GM21367 (cell line): ENCODE measurements around the gene ALX3.

ENCODE experiments used
- ATAC-seq: cut with Tn5 transposase; IDR thresholded peaks from one replicate; pipeline ENCODE4 v1.9.1; 2021; ENCODE audit not compliant: unreplicated experiment

Gene ALX3

DNA sequence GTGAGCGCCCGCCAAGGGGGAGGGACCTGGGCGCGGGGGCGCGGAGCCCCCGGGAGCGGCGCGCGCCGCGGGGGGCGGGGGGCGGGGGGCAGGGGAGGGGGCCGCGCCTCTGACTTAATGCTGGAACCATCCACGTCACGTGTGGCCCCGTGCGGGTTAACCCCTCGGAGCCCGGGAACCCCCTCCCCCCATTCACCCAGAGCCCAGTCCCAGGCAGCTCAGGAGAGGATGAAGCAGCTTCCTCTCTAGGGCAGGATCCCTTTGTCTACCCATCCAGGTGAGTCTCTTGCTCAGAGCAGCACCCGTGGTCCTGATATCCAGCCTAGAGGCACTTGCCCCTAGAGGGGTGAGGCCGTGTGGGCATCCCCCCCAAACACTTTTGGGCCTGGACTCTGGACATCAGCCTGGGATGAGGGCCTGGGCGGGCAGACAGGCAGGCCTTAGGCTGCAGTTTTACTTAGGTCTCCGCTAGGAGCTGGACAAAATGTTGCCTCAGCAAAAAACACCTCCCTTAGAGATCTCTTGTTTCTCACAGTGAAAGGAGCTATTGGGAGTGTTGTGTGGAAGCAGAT, at the start of gene ALX3:
ALX3 (minus strand) TSS at position 2 of the 572 bp plus-strand sequence. CDS start 60 bp downstream, outside the sequence.
- ATAC-seq, result no peak

DNA sequence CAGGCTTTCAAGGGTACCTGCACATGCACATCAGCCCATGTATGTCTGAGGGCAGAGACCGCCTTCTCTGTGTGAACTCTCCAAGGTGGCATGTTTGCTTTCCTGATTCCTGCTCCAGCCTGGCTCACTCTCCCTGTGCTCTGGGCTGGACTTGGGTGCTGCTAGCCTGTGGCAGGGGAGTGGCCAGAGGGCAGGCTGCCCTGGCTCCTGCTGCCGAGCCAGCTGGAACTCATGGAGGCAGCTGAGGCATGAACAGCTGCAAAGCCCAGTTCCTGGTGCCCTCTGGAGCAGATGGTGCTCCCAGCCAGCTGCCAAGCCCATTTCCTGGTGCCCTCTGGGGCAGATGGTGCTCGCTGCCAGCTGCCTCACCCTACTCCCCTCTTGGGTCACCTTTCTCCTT, 49.4 kb upstream of the ALX3 start:
- ATAC-seq, result no peak

DNA sequence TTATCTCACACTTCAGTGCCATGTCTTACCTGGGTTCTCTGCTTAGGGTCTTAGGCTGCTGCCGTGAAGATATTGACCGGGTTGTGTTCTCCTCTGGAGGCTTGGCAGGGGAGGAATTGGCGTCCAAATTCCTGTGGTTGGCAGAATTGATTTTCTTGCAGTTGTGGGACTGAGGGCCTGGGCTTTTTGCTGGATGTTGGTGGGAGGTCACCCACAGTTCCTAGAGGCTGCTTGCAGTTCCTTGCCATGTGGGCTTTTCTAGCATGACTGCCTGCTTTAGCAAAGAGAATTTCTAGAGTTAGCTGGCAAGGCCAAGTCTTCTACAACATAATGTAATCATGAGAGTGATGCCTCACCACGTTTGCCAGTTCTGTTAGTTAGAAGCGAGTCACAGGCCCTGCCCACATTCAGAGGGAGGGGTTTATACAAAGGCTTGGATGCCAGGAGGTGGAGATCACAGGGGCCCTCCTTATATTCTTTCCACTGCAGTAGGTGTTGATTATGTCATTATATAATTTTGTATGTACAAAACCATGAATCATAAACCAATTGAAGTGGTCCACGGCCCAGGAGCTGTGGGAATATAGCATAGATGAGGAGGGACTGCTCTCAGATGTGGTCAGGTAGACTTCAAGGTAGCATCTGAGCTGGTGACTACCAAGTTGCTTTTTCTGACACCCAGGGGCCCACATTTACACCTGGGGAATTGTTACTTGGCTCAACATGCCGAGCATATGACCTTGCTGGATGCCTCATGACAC, 48.3 kb upstream of the ALX3 start:
- ATAC-seq, result no peak

DNA sequence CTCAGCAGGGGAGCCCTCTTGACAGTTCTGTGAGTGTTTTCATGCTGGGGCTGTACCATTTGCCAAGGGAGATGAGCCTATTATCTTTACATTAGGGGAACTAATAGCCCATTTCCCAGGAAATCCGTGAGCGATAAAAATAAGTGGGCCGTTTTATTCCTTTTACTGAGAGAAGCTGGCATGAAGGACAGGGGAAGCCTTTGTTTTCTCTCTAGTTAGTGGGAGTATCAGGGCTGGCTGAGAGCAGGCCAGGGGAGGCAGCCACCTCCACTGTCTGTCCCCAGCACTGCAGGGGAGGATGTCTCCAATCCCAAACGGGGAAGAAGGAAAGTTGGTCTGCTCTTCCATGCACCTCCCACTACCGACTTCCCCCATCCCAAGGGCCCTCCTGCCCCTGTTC, 44.3 kb upstream of the ALX3 start:
- no peak for ATAC-seq

DNA sequence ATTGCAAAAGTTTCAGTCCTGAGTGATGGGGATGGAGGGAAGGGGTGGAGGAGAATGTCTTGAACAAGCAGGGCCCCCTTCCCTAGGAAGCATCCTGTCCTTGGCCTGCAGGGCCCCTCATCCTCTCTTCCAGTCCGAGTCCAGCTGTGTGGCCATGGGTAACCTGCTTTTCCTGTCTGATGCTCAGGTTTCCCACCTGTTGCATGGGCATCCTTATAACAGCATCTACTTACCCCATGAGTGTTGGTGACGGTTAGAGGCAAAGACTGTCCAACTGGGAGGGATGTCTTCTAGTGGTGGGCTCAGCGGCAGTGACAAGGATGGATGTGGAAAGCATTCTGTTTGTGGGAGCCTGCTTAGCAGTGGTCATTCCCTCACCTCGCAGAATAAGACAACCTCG, 43.7 kb upstream of the ALX3 start:
- no peak for ATAC-seq

DNA sequence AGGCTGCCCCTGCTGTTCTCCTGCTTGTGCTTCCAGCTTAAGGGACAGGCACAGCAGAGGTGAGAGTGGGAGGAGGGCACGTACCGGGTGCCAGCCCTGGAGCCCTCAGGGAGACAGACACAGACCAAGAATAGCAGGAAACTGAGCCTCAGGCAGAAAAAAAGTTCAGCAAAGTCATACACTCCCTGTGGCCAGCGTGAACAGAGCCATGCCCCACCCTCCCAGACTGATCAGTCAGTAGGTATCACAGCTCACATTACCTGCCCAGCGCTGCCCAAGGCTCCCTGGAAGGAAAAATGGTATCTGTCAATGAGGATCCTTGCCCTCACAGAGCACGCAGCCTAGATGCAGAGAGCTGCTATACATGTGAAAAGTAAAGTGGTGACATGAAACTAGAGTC, 43.1 kb upstream of the ALX3 start:
- no peak for ATAC-seq

DNA sequence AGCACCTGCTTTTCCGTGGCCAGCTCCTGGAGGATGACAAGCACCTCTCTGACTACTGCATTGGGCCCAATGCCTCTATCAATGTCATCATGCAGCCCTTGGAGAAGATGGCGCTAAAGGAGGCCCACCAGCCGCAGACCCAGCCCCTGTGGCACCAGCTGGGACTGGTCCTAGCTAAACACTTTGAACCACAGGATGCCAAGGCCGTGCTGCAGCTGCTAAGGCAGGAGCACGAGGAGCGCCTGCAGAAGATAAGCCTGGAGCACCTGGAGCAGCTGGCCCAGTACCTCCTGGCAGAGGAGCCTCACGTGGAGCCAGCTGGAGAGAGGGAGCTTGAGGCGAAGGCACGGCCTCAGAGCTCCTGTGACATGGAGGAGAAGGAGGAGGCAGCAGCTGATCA, 42.2 kb upstream of the ALX3 start:
- ATAC-seq, result no peak

DNA sequence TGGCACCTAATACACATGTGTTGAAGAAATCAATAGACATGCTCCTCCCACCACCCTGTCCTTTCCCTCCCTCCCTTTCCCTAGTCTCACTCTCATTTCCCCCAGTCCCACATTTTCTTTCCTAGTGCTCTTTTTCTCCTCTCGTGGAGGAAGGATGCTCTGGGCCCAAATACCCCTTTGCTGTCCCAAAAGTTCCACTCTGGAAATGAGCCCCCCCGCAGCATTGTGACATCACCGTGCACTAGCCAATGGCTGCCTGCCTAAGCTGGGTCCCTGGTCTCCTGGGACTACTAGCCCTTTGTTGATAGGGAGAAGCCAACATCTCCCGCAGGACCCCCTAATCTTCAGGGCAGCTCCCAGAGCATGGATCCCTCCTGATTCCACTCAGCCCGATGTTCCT, 41.7 kb upstream of the ALX3 start, which contains the start of gene UBL4B:
UBL4B (plus strand) TSS at position 301 of the 400 bp plus-strand sequence; CDS start at position 393, 92 bp downstream.
- ATAC-seq, result no peak

DNA sequence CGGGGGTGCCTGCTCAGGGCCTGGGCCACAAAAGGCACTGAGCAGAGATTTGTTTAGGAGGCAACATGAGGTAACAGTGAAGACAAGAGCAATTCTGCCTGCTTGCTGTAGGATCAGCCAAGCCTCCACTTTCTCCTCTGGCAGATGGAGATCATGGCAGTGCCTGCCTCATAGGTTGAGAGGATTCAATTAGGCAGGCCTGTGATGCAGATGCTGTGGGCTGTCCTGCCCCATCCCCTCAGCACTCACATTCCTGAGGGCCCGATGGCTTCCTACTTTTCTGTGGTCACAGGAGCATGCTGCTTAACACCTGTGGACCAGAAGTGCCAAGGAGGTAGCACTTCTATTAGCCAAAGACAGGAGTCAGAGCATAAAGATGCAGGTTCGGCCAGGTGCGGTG, 40.6 kb upstream of the ALX3 start:
- ATAC-seq, result no peak

DNA sequence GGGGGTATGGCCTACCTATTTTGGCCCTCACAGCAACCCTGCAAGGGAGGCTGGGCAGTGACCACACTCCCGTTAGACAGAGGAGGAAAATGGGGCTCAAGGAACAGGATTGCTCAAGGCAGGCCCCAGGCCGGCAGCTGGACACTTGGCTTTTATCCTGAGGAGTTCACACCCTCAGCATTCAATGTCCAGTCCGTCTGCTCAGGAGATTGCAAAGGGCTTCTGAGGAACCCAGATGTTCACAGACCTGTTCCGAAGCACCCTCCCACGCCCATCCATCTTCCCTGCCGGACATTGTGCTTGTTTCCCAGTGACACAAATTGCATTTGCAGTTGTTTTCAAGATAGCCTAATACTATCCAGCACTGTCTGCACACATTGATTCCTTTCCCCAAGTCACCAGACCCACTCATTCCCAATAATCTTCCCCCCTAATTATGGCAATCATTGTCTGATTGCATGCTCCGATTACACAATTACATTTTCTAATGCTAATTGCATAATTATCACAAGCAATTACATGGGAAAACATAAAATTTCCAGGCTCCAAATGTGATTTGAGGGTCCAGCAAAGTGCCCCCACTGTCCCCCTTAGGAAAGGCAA, 37.5 kb upstream of the ALX3 start:
- ATAC-seq, result no peak

DNA sequence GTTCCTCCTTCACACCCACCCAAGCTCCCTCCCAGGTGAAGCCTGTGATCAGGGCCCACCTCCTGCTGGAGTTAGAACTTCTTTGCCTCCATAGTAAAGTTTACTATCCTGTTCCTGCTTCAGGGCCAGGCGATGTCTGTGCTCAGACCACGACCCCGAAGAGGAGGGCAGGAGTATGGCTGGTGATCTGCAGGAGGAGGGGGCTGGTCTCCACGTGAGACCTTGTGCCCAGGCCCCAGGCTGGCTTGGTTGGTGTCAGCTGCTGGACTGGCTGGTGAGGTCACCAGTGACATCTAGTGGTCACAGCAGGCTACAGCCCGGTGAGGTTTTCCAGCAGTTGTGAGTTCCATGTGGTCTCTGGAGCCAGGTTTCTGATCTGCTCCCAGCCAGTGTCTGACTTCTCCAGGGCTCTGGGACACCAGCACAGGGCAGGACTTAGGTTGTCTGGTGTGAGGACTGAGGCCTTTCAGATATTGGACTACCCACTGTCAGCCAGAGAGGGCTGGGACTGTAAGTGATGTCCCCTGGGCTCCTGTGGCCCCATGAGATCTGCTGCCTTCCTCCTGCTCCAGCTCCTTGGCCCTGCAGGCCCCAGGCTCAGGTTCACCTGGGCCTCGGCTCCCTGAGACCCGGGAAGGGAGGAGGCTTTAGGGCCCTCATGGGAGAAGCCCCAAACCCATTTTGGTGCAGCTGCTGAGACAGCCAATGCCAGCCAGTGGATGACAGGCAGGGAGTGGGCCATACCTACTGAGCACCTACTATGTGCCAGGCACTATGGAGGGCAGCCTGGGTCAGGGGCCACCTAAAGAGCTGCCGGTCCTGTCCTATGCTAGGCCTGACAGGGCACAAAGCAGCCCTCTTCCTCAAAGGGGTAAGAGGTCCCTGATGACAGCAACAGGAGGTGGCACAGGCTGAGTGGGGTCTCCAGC, 35.8 kb upstream of the ALX3 start:
- ATAC-seq, result no peak

DNA sequence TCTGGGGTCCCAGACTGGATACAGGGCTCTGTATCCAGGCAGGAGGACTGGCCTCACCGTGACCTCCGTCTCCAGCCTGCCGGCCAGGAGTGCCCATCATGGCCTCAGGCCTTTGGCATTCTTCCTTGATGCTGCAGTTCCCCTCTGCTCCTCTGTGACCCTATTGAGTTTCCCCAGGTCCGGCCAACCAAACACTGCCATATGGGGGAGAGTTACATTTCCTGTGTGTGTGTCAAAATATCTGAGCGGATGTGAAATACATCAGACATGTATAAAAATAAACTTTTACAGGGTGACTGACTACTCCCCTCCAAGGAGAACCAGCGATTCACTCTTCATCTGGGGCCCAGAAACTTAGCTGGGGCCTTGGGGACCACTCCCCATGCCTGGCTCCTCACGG, 31.6 kb upstream of the ALX3 start:
- no peak for ATAC-seq

DNA sequence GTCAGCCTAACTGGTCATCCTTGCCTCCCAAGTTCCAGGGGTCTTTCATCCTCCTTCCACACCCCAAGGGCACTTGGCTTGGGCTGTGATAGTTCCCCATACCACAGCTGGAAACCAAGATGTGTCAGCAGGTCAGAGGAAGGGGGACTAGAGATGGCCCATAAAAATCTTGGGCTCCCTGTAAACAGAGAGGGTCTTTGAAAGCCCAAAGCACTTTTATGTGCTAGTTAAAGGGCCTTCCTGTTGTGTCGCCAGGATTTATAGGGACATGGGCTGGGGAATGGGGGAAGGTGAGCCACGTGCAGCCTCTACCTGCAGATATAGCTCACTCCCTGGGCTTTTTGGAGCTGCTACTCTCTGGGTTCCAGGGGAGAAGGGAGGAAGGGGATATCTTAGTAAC, 29.9 kb upstream of the ALX3 start:
- ATAC-seq, result no peak

DNA sequence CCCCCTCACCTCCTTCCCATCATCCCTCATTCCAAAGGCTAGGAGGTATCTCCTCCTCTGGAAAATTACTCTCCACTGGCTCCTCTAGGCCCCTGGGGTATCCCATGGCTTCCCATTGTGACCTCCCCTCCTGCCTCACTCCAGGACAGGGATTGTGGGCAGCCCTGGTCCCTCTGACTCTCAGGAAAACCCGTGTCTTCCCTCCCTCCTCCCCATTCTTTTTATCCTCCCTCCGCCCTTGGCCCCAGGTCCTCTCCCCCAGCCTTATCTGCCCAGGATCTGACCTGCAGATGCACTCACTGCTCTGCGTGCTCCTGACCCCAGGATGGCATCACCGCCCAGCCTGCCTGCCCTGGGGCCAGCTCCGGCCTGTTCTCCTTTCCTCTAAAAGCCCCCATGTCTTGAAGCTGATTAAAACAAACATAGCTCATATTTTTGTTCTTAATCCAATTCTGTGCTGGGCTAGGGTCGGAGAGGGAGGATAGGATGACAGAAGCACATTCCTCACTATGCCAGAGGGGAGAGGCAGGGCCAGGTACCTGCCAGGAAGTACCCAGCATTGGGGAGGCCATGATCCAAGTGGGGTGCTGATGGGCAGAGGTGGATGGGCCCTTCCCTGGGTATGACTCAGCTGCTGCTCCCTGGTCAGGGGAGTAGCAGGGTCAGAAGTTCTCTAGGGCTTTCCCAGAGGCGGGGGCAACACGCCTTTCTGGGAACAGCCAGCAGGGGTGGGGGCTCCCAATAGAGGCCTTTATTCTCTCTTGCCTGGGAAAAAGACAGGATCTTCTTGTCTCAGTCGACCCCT, 28.0 kb upstream of the ALX3 start:
- no peak for ATAC-seq

DNA sequence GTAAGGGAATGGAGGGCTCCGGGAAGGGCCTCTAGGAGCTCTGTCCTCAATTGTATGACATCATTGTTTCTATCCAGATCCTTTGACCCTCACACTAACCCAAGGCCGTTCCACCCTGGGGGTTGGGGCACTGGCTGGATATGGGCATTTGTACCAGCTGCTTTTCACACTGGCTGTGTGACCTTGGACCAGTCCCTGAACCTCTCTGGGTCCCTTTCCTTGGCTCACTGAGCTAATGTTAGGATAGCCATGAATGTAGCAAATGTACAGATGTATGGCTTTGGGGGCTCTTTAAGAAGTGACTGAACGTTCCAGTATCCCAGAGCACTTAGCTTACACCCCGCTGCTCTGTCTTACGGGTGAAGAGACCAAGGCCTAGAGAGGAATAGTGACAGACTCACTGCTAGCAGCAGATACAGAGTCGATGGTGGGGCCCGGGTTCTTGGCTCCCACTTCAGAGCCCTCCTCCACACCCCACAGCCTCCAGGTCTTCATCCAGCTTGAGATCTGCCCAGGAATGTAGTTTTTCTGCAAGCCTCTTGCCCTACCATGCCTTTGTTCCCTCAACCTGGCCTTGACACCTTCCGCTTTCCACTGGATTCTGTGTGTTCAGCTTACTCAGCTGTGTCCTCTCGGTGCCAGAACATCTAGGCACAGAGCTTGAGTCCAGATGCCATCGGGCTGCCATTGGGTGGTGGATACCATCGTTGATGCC, 27.2 kb upstream of the ALX3 start:
- no peak for ATAC-seq

DNA sequence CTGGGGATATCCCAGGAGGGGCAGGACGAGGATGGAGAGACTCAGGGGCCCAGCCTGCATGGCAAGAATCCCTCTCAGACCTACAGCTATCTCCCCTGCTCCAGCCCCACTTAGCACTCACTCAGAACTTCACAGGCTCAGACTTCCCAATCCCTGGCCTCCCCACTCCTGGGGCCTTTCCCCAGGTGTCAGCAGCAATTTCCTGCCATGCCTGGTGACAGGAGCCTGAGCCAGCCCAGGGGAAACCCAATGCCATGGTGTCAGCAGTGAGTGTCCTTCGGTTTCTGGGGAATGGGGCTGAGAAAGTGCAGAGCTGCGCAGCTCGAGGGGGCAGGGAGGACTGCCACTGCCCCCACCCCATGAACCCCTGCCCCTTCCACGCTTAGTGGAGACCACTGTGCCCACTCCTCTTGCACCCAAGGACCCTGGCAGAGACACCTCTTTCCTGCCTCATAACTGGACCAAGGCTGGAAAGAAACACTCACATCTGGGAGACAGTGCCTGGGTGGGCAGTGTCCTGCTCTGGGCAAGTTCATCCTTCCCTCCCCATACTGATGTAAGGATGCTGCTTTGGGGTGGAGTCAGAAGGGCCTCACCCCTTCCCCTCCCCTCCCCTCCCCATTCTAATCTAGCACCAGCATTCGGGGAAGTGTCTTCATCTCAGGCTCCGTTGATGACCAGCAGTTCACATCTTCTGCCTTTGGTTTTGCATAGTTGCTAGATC, 24.6 kb upstream of the ALX3 start:
- no peak for ATAC-seq

DNA sequence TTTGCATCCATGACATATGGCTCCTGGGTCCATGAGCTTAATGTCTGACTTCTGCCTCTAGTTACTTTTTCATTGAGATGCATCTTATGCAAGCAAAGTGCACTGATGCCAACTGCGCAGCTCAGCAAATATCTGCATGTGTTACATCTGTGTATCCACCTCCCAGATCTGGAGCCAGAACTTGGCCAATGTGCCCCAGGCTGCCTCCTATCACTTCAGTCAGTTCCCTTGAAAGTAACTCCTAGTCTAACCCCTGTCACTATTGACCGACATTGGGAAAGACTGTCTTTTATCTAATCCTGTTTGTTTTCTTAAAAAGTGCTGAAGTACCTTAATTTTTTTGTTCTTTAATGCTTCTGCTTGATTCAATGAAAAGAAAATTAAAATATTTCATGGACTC, 22.5 kb upstream of the ALX3 start:
- no peak for ATAC-seq

DNA sequence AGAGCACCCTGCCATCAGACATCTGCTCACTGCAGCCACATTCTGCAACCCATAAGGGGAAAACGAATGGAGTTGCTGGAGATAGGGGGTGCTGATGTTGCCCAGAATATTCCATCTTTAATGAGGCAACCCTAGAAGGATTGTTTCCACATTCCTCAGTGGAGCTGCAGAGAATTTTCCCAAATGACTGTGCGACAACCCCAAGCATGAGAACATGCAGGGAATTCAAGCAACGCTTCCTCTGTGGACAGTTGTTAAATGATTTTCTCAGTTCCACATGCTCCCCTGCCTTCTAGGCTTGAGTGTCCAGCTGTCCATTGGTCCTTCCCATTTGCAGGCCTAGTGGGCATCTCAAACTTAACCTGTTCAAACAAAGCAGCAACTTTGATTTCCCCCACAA, 21.3 kb upstream of the ALX3 start:
- no peak for ATAC-seq

DNA sequence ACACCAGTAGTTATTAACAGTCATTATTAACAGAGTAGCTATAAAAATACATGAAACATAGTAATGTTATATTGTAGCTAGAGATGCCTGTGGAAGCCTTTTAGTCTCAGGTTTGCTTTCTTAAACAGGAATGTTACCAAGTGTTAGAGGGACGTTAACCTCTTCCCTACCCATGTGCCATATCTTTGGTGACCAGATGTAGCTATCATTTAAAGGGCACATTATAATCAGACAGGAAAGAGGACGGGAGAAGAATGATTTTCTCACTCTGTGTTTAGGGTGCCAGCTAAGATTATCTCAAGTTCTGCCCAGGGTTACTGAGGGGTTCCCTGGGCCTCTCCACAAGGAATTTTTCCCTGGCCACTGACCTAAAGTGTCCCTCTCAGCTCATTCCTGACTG, 20.9 kb upstream of the ALX3 start:
- ATAC-seq, result no peak
